Activated T-helper 17 cell treated with anti-CD3 and anti-CD28 coated beads, Interleukin-2, amount 50 U/mL, for 72 hours (primary cell): ENCODE data around the gene KIAA1549. TPM values are rescaled to one million over a fixed set of nuclear protein-coding genes. Genes with fewer than 3 reads are reported as not detected.
"Not testable (repeated sequence)": the region's sequence is repeated elsewhere in the genome, so short reads cannot be mapped to it uniquely, and the experiment has no call there.

Experiments used
- ATAC-seq: fragments of 150-1000 bp; cut with Tn5 transposase; replicated peaks from 2 replicates; pipeline ENCODE4 v1.10.0; 2021; ENCODE audit warnings: mild to moderate bottlenecking, moderate library complexity
- H3K27ac Mint-ChIP-seq: one replicate; pipeline ENCODE4 v1.8.0; 2022; ENCODE audit warnings: mixed read lengths
- H3K27me3 Mint-ChIP-seq: one replicate; pipeline ENCODE4 v1.8.0; 2022; ENCODE audit warnings: mixed read lengths
- H3K36me3 Mint-ChIP-seq: one replicate; pipeline ENCODE4 v1.8.0; 2022; ENCODE audit warnings: low read depth, mild to moderate bottlenecking, mixed read lengths
- H3K4me1 Mint-ChIP-seq: one replicate; pipeline ENCODE4 v1.8.0; 2022; ENCODE audit warnings: mixed read lengths
- H3K4me3 Mint-ChIP-seq: one replicate; pipeline ENCODE4 v1.8.0; 2022; ENCODE audit warnings: mild to moderate bottlenecking, mixed read lengths
- H3K9me3 Mint-ChIP-seq: one replicate; pipeline ENCODE4 v1.8.0; 2022; ENCODE audit warnings: mixed read lengths
- total RNA-seq, 2 donors: library from RNA; stranded (reverse); gene quantifications; one replicate each; pipeline ENCODE4 v1.2.3, GENCODE V29; 2022

KIAA1549 gene
- total RNA-seq, 2 donors from 2014 or later, result 1.1 to 1.2 TPM

GRCh38 chr7:138835087-138835486 is 146.1 kb downstream of the KIAA1549 start:
- no peaks in the 10 kb centered on the region for H3K9me3 Mint-ChIP-seq
- peaks cover 11% of the 10 kb centered on the region for H3K4me1 Mint-ChIP-seq
- H3K36me3 Mint-ChIP-seq, result no peaks in the 10 kb centered on the region
- H3K4me3 Mint-ChIP-seq, result no peak overlapping the region
- peaks cover 43% of the 10 kb centered on the region for H3K27me3 Mint-ChIP-seq
- ATAC-seq, result no peak
- no peak overlapping the region for H3K27ac Mint-ChIP-seq

- Mint-ChIP-seq H3K27me3 (peaks cover 42% of the 10 kb centered on the region), H3K27ac (no peak overlapping the region), H3K4me3 (no peak overlapping the region), H3K36me3 (no peaks in the 10 kb centered on the region), H3K9me3 (no peaks in the 10 kb centered on the region), H3K4me1 (peaks cover 11% of the 10 kb centered on the region)
- peak; percentile 99 for ATAC-seq
Observed at GRCh38 chr7:138834583-138834982, 146.6 kb downstream of the KIAA1549 start.

DNA sequence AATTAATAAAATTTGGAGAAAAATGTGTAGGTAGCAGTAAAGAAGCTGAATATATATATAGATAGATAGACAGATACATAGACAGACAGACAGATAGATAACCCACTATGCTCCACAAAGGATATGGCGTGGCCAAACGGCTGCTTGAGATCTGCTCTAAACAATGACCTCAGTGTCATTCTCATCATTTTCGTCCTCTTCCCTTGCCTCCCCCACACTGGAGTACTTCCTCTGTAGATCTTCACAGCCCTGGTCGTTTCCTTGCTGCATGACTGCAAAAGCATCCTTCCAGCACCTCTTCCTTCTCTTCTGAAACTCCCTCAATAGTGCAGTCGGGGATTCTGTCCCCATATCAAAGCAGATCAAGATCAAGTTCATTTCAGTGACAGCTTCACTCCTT is 147.6 kb downstream of the KIAA1549 start:
- Mint-ChIP-seq H3K27ac (no peak overlapping the region), H3K4me1 (peaks cover 11% of the 10 kb centered on the region), H3K4me3 (no peak overlapping the region), H3K27me3 (peaks cover 41% of the 10 kb centered on the region), H3K9me3 (no peaks in the 10 kb centered on the region), H3K36me3 (no peaks in the 10 kb centered on the region)
- ATAC-seq, result no peak

- Mint-ChIP-seq H3K9me3 (no peaks in the 10 kb centered on the region), H3K36me3 (no peaks in the 10 kb centered on the region), H3K4me3 (no peak overlapping the region), H3K4me1 (peaks cover 11% of the 10 kb centered on the region), H3K27ac (no peak overlapping the region), H3K27me3 (peaks cover 35% of the 10 kb centered on the region)
- no peak for ATAC-seq
Observed at GRCh38 chr7:138832966-138833365, 148.2 kb downstream of the KIAA1549 start.

GRCh38 chr7:138829335-138829734 is 151.9 kb downstream of the KIAA1549 start:
- Mint-ChIP-seq H3K27ac (no peak overlapping the region), H3K4me3 (no peak overlapping the region), H3K9me3 (no peaks in the 10 kb centered on the region), H3K36me3 (no peaks in the 10 kb centered on the region), H3K27me3 (peaks cover 33% of the 10 kb centered on the region), H3K4me1 (peaks cover 12% of the 10 kb centered on the region)
- ATAC-seq, result no peak

DNA sequence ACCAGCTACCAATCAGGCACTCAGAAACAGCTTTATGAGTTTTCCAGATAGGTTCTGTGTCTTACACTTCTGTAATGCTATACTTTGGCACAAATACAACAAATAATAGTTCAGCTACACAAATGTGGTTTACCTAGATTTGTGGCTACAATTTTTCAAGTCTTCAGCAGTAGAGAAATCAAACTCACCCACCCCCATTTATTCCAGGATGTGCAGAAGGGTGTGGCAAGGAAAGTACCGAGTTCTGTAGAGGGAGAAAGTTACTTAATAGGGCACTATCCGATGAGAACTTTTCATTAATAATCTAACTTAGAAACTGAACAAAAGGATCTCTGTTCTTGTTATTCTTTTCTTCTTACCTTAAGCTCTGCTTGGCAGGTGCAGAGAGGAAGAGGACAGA is 152.9 kb downstream of the KIAA1549 start:
- Mint-ChIP-seq H3K4me3 (no peak overlapping the region), H3K27me3 (peaks cover 26% of the 10 kb centered on the region), H3K4me1 (peaks cover 7% of the 10 kb centered on the region)

GRCh38 chr7:138825049-138825721 is 156.0 kb downstream of the KIAA1549 start:
- Mint-ChIP-seq H3K4me3 (no peak overlapping the region), H3K9me3 (no peaks in the 10 kb centered on the region), H3K36me3 (no peaks in the 10 kb centered on the region), H3K27me3 (peaks cover 7% of the 10 kb centered on the region), H3K27ac (no peak overlapping the region), H3K4me1 (peaks cover 7% of the 10 kb centered on the region)
- peak; percentile 67 for ATAC-seq

More for the DNA sequence above, 152.9 kb downstream of the KIAA1549 start:
- no peaks in the 10 kb centered on the region for H3K9me3 Mint-ChIP-seq
- H3K36me3 Mint-ChIP-seq, result no peaks in the 10 kb centered on the region
- H3K27ac Mint-ChIP-seq, result no peak overlapping the region
- ATAC-seq, result no peak

DNA sequence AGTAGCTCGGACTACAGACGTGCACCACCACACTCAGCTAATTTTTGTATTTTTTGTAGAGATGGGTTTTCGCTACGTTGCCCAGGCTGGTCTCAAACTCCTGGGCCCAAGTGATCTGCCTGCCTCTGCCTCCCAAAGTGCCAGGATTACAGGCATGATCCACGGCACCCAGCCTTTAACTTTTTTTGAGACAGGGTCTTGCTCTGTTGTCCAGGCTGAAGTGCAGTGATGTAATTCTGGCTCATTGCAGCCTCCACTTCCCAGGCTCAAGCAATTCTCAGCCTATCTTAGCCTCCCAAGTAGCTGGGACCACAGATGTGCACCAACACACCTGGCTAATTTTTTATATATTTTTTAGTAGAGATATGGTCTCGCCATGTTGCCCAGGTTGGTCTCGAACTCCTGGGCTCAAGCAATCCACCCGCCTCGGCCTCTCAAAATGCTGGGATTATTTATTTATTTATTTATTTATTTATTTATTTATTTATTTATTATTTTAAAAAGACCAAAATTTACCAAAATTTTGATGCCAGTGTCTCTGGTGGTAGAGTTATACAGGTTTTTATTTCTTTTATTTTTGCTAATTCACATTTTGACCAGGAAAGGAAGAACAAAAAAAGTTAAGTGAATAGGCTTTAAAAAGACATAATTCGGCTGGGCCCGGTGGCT is 158.2 kb downstream of the KIAA1549 start:
- Mint-ChIP-seq H3K27me3 (peaks cover 7% of the 10 kb centered on the region), H3K36me3 (no peaks in the 10 kb centered on the region), H3K4me3 (no peak overlapping the region), H3K9me3 (no peaks in the 10 kb centered on the region), H3K4me1 (peaks cover 7% of the 10 kb centered on the region), H3K27ac (no peak overlapping the region)
- ATAC-seq, result no peak

- Mint-ChIP-seq H3K36me3 (no peaks in the 10 kb centered on the region), H3K27me3 (peaks cover 7% of the 10 kb centered on the region), H3K9me3 (no peaks in the 10 kb centered on the region), H3K27ac (no peak overlapping the region), H3K4me1 (peaks cover 7% of the 10 kb centered on the region), H3K4me3 (no peak overlapping the region)
- no peak for ATAC-seq
Observed at GRCh38 chr7:138821912-138822311, 159.3 kb downstream of the KIAA1549 start.

DNA sequence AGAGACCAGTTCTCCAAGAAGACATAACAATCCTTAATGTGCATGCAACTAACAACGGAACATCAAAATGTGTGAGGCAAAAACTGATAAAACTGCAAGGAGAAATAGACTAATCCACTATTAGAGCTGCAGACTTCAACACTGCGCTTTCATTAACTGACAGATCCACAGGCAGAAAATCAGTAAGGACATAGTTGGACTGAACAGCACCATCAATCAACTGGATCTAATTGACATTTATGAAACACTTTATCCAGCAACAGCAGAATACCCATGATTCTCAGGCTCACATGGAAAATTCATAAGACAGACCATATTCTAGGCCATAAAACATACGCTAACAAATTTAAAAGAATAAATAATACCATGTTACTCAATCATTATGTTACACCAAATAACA is 161.6 kb downstream of the KIAA1549 start:
- H3K27ac Mint-ChIP-seq, result no peak overlapping the region
- no peaks in the 10 kb centered on the region for H3K27me3 Mint-ChIP-seq
- no peak overlapping the region for H3K4me3 Mint-ChIP-seq
- H3K36me3 Mint-ChIP-seq, result no peaks in the 10 kb centered on the region
- H3K4me1 Mint-ChIP-seq, result peaks cover 3% of the 10 kb centered on the region
- ATAC-seq, result no peak
- no peaks in the 10 kb centered on the region for H3K9me3 Mint-ChIP-seq

- ATAC-seq, result peak; percentile 55
- no peaks in the 10 kb centered on the region for H3K27me3 Mint-ChIP-seq
- H3K27ac Mint-ChIP-seq, result no peak overlapping the region
- no peak overlapping the region for H3K4me3 Mint-ChIP-seq
- H3K9me3 Mint-ChIP-seq, result no peaks in the 10 kb centered on the region
- no peaks in the 10 kb centered on the region for H3K36me3 Mint-ChIP-seq
- peaks cover 3% of the 10 kb centered on the region for H3K4me1 Mint-ChIP-seq
Observed at GRCh38 chr7:138816650-138817049, 164.5 kb downstream of the KIAA1549 start.

- Mint-ChIP-seq H3K9me3 (no peaks in the 10 kb centered on the region), H3K27me3 (no peaks in the 10 kb centered on the region), H3K4me1 (peaks cover 3% of the 10 kb centered on the region), H3K36me3 (no peaks in the 10 kb centered on the region), H3K27ac (no peak overlapping the region), H3K4me3 (no peak overlapping the region)
- no peak for ATAC-seq
Observed at GRCh38 chr7:138814816-138815332, 166.3 kb downstream of the KIAA1549 start.

GRCh38 chr7:138813945-138814344 is 167.2 kb downstream of the KIAA1549 start:
- Mint-ChIP-seq H3K27me3 (no peaks in the 10 kb centered on the region), H3K36me3 (no peaks in the 10 kb centered on the region), H3K4me3 (no peak overlapping the region), H3K27ac (no peak overlapping the region), H3K4me1 (peaks cover 3% of the 10 kb centered on the region), H3K9me3 (no peaks in the 10 kb centered on the region)
- peak; percentile 79 for ATAC-seq

DNA sequence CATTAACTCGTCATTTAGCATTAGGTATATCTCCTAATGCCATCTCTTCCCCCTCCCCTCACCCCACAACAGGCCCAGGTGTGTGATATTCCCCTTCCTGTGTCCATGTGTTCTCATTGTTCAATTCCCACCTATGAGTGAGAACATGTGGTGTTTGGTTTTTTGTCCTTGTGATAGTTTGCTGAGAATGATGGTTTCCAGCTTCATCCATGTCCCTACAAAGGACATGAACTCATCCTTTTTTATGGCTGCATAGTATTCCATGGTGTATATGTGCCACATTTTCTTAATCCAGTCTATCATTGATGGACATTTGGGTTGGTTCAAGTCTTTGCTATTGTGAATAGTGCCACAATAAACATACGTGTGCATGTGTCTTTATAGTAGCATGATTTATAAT is 169.9 kb downstream of the KIAA1549 start:
- not testable (repeated sequence) for H3K4me3 Mint-ChIP-seq, H3K27me3 Mint-ChIP-seq, H3K27ac Mint-ChIP-seq, H3K36me3 Mint-ChIP-seq, H3K9me3 Mint-ChIP-seq, H3K4me1 Mint-ChIP-seq, ATAC-seq

DNA sequence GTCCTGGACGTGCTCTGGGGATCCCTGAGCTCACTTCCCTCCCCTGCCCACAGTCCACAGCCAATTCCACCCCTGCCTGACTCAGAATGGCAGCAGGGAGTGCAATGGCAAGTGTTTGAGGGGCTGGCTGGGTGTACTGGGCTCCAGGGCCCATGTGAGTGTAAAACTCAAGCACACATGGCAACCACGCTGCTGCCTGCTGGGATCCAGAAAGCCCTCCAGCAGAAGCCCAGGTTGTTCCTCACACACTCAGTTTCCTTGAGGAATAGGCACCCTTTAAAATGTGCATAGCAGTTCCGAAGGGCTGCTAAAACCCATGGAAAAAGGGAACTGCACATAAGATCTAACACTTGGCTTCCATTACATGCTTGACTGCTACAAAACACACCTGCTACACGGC is 171.8 kb downstream of the KIAA1549 start:
- H3K27ac Mint-ChIP-seq, result no peak overlapping the region
- no peaks in the 10 kb centered on the region for H3K27me3 Mint-ChIP-seq
- ATAC-seq, result no peak
- no peaks in the 10 kb centered on the region for H3K36me3 Mint-ChIP-seq
- H3K4me1 Mint-ChIP-seq, result no peaks in the 10 kb centered on the region
- H3K9me3 Mint-ChIP-seq, result peaks cover 4% of the 10 kb centered on the region
- H3K4me3 Mint-ChIP-seq, result no peak overlapping the region
